Nephron progenitor cell (in vitro differentiated cells): ENCODE results near the gene FCHO1.

Experiments
- DNase-seq: peaks from one replicate; pipeline ENCODE4 v3.0.0; 2021
- H3K27ac Mint-ChIP-seq: 2 replicates; pipeline ENCODE4 v1.8.0; 2021; ENCODE audit warnings: mild to moderate bottlenecking, moderate library complexity, mixed read lengths
- H3K27me3 Mint-ChIP-seq: 2 replicates; pipeline ENCODE4 v1.8.0; 2021; ENCODE audit warnings: mild to moderate bottlenecking, low read depth, mixed read lengths; ENCODE audit not compliant: poor library complexity
- H3K36me3 Mint-ChIP-seq: 2 replicates; pipeline ENCODE4 v1.8.0; 2021; ENCODE audit warnings: low read depth, mixed read lengths
- H3K4me1 Mint-ChIP-seq: 2 replicates; pipeline ENCODE4 v1.8.0; 2021; ENCODE audit warnings: mixed read lengths
- H3K4me3 Mint-ChIP-seq: 2 replicates; pipeline ENCODE4 v1.8.0; 2021; ENCODE audit warnings: mild to moderate bottlenecking, moderate library complexity, mixed read lengths
- H3K9me3 Mint-ChIP-seq: 2 replicates; pipeline ENCODE4 v1.8.0; 2021; ENCODE audit warnings: mild to moderate bottlenecking, moderate library complexity, mixed read lengths
- TF ChIP-seq, protein P1 (sequence below): fragments of 200-600 bp; sonication (generic); IDR thresholded peaks from 2 replicates; pipeline ENCODE4 v1.5.0; 2021; ENCODE audit warnings: antibody characterized with exemption

Gene FCHO1

DNA sequence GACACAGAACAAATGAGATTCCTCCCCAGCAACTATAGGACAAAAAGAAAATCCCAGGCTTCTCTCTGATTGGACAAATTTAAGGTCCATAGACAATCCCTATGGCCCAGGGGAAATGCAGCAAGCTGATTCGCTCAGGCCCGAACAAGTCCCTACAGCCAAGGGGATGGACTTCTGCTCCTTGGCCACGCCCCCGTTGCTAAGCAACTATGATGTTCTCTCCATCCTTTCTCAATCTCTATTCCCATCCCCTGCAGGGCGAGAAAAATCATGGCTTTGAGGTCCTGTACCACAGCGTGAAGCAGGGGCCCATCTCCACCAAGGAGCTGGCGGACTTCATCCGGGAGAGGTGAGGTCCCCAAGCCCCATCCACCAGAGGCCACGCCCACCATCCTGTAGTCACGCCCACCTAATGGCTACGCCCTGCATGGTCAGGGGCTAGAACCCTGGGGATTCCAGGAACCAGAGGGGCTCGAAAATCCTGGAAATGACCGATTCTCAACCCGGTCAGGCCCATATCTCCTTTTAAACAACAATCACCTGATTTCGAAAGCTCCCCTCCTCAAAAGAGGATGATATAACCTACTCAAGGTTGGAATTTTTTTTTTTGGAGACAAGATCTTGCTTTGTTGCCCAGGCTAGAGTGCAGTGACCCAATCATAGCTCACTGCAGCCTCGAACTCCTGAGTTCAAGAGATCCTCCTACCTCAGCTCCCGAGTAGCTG is 11.4 kb downstream of the FCHO1 start:
- Mint-ChIP-seq H3K27ac (no peak overlapping the region), H3K36me3 (no peaks in the 10 kb centered on the region), H3K27me3 (peaks cover 26% of the 10 kb centered on the region), H3K9me3 (no peaks in the 10 kb centered on the region), H3K4me3 (no peak overlapping the region), H3K4me1 (peaks cover 11% of the 10 kb centered on the region)
- peak; percentile 62 for DNase-seq
- TF ChIP-seq, protein P1, sequence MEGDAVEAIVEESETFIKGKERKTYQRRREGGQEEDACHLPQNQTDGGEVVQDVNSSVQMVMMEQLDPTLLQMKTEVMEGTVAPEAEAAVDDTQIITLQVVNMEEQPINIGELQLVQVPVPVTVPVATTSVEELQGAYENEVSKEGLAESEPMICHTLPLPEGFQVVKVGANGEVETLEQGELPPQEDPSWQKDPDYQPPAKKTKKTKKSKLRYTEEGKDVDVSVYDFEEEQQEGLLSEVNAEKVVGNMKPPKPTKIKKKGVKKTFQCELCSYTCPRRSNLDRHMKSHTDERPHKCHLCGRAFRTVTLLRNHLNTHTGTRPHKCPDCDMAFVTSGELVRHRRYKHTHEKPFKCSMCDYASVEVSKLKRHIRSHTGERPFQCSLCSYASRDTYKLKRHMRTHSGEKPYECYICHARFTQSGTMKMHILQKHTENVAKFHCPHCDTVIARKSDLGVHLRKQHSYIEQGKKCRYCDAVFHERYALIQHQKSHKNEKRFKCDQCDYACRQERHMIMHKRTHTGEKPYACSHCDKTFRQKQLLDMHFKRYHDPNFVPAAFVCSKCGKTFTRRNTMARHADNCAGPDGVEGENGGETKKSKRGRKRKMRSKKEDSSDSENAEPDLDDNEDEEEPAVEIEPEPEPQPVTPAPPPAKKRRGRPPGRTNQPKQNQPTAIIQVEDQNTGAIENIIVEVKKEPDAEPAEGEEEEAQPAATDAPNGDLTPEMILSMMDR: no peak

DNA sequence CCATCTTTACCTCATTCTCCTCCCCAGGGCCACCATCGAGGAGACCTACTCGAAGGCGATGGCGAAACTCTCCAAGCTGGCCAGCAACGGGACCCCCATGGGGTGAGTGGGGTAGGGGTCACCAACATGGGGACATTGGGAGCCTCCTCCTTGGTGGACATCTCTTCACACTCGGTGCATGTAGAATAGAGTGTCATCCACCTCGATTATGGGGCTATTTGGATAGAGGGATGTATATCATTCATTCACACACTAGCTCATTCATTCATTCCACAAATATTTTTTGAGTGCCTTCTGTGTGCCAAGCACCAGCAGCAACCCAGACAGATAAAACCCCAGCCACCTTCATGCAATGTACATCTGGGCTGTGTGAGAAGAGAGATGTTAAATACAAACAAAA is 13.1 kb downstream of the FCHO1 start:
- H3K4me3 Mint-ChIP-seq: no peak overlapping the region
- no peaks in the 10 kb centered on the region for H3K36me3 Mint-ChIP-seq
- H3K27ac Mint-ChIP-seq: no peak overlapping the region
- DNase-seq: no peak
- H3K9me3 Mint-ChIP-seq: no peaks in the 10 kb centered on the region
- peaks cover 11% of the 10 kb centered on the region for H3K4me1 Mint-ChIP-seq
- H3K27me3 Mint-ChIP-seq: peaks cover 33% of the 10 kb centered on the region
- TF ChIP-seq, protein P1: no peak

DNA sequence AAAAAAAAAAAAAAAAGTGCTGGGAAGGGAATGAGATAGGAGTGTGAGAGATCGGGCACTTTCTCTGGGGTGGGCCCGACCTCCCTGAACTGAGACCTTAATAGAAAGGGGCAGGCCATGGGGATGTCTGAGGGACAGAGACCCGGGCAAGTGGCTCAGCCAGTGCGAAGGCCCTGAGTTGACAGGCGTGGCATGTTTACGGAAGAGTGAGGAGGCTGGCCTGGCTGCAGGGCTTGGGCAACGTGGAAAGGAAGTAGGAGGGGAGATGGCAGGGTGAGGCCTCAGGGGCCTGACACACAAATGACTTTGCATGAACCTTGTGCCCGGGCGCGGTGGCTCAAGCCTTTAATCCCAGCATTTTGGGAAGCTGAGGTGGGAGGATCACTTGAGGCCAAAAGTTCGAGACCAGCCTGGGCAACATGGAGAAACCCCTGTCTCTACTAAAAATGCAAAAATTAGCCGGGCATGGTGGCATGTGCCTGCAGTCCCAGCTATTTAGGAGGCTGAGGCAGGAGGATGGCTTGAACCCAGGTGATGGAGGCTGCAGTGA is 13.9 kb downstream of the FCHO1 start:
- TF ChIP-seq, protein P1: no peak
- no peak for DNase-seq
- Mint-ChIP-seq H3K4me1 (peaks cover 11% of the 10 kb centered on the region), H3K27me3 (peaks cover 33% of the 10 kb centered on the region), H3K27ac (no peak overlapping the region), H3K4me3 (peak overlapping the region; percentile 54), H3K36me3 (no peaks in the 10 kb centered on the region), H3K9me3 (no peaks in the 10 kb centered on the region)

DNA sequence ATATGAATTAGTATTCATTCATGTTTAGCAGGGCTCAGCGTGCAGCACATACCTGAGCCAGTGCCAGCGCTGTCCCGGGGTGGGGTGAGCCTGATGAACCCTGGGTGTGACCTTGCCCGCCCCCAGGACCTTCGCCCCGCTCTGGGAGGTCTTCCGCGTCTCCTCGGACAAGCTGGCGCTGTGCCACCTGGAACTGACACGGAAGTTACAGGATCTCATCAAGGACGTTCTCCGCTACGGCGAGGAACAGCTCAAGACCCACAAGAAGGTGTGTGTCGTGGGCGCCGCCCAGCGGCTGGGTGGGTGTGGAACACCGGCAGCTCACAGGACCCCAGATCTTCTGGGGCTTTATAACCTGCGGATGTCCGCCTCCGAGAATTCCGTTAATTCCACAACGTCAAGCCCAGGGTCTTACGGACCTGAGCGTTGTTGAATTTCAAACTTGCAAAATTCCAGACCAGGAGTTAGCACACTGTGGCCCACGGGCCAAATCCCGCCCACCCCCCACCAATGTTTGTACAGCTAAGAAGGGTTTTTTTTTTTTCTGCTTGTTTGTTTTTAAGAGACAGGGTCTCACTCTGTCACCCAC is 15.4 kb downstream of the FCHO1 start:
- peak; percentile 86 for DNase-seq
- Mint-ChIP-seq H3K27me3 (peaks cover 44% of the 10 kb centered on the region), H3K9me3 (no peaks in the 10 kb centered on the region), H3K4me3 (peak overlapping the region; percentile 59), H3K27ac (no peak overlapping the region), H3K4me1 (peaks cover 11% of the 10 kb centered on the region), H3K36me3 (no peaks in the 10 kb centered on the region)
- TF ChIP-seq, protein P1: peak; percentile 82

DNA sequence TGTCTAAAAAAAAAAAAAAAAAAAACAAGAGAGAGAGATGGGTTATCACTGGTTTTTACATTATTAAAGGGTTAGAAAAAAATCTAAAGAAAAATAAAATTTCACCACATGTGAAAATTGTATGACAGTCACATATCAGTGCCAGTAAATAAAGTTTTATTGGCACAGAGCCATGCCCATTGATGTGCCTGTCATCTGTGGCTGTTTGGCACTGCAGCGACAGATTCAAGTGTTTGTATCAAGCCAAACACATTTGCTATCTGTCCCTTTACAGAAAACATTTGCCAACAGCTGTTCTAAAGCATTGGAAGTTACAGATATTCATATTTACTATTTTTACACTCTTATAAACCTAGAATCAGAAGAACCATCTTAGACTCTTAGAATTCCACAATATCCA is 16.3 kb downstream of the FCHO1 start:
- no peaks in the 10 kb centered on the region for H3K36me3 Mint-ChIP-seq
- no peak overlapping the region for H3K27ac Mint-ChIP-seq
- peaks cover 11% of the 10 kb centered on the region for H3K4me1 Mint-ChIP-seq
- peaks cover 37% of the 10 kb centered on the region for H3K27me3 Mint-ChIP-seq
- no peak for DNase-seq
- TF ChIP-seq, protein P1: no peak
- H3K9me3 Mint-ChIP-seq: no peaks in the 10 kb centered on the region
- H3K4me3 Mint-ChIP-seq: no peak overlapping the region
